HG03558 (cell line): ENCODE measurements around the gene GATD1.

Source experiments
- ATAC-seq: cut with Tn5 transposase; IDR thresholded peaks from one replicate; pipeline ENCODE4 v1.9.1; 2021; ENCODE audit warnings: moderate number of reproducible peaks; ENCODE audit not compliant: unreplicated experiment; ENCODE audit errors: extremely low read depth

The GATD1 gene

GRCh38 chr11:729492-730074, 47.7 kb downstream of the GATD1 start:
- no peak for ATAC-seq

DNA sequence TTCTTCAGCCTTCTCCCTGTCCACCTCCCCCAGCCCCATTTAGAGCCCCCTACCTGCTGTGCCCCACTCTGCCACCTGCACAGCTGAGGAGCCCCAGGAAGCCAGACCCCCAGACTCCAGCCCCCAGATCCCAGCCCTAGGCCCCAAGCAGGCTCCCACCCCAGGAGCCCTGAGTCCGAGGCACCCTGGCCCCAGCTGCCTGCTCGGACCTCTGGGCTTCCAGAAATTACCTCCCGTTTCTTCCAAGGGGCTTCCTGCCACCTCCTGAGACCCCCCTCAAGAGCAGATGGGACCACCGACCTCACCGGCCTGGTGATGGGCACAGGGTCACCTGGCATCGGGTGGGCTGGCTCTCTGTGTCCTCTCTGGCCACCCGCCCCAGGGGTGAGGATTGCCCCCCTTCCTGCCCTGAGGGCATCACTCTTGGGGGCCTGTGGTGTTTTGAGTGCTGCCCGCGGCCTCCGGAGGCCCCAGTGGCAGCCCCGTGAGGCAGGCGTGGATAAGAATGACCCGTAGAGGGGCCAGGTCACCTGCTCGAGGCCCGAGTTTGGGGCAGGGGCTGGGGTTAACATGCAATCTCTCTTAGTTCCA, 48.3 kb downstream of the GATD1 start:
- no peak for ATAC-seq

DNA sequence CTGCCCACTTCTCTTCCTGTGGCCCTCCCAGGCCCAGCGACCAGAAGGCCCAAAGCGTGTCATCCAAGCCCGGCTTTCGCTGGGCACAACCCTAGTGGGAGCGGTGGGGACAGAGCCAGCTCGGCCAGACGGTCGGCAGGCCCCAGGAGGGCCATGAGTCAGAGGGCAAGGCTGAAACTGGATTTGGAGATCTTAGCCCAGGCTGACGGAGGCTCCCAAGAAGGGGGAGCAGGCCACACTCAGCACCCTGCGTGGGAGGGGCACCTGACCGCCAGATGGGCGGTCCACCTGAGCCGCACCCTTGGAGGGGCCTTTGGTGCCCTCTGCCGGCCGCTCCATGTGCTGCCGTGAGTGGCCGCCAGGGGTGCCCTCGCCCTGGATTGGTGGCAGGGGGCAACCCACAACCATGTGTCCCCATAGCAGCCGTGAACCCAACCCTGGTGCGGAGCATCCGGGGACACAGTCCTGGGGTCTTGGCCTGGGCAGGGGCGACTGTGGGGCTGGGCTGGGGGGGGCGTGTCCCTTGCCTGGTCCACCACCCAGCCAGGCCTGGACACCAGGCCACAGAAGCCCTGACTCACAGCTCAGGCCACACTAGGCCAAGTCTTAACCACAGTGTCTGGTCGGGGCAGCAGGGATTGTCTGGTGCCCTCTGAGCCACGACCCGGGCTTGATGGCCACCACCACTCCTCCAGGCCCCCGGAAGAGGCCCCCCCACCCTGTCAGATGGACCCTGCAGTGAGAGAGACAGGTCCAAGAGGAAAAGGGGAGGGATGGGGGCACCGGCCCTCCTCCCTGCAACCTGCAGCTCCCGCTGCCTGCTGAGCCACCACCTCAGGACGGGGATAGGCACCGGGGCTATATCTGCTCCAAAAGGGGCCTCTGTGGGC, 49.2 kb downstream of the GATD1 start:
- ATAC-seq: no peak

- no peak for ATAC-seq
Measured at GRCh38 chr11:727281-727701, 50.0 kb downstream of the GATD1 start.

- no peak for ATAC-seq
Measured at GRCh38 chr11:726278-727220, 50.7 kb downstream of the GATD1 start.

GRCh38 chr11:725624-726202, 51.6 kb downstream of the GATD1 start:
- ATAC-seq: no peak

DNA sequence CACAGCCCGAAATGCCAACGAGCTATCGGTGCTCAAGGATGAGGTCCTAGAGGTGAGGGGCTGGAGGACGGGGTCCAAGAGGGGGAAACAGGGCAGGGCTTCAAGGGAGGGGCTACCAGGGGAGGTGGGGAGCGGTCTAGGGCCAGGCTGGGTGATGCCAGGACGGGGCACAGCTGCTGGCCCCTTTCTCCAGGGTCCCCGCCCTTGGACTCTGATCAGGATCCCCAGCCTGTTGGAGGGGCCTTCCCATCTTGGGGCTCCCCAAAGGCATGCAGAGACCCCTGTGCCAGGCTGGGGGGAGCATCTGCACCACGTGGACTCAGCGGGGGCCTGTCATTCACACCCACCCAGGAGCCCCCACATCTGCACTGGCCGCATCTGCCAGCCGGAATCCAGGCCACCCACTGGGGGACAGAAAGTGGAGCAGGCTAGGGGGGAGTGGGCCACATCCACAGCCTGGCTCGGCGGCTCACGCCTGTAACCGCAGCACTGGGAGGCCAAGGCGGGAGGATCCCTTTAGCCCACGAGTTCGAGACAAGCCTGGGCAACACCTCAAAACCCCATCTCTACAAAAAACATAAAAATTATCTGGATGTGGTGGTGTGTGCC, 52.4 kb downstream of the GATD1 start:
- no peak for ATAC-seq

DNA sequence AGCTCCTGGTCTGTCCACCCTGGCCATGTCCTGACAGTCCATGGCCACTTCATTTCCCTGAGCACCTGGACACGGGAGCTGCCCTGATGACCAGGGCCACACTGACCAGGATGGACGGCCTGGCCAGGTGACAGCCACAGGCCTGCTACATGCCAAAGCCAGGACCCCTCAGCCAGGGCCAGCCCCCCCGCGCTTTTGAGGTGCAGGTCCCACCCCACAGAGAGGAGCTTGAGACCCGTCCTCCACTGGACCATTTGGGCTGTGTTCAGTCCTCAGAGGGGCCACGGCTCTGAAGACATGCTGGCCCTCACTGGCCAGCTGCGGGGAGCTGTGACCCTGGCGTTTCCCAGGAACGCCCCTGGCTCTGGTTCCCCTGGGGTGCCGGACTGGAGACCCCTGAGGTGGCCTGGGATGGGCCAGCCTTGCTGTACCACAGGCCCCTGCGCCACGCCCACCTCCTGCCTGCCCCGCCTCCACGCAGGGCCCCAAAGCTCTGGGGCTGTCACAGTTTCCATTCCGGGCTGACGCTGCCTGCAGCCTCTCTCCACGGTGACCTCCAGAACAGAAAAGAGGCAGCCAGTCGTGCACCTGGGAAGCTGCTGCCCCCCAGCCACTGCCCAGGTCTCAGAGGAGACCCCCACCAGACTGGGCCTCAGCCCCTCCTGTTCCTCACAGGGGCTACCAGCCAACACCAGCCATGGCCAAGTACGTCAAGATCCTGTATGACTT, 53.1 kb downstream of the GATD1 start:
- ATAC-seq: no peak

GRCh38 chr11:723120-723883, 54.0 kb downstream of the GATD1 start:
- ATAC-seq: no peak

DNA sequence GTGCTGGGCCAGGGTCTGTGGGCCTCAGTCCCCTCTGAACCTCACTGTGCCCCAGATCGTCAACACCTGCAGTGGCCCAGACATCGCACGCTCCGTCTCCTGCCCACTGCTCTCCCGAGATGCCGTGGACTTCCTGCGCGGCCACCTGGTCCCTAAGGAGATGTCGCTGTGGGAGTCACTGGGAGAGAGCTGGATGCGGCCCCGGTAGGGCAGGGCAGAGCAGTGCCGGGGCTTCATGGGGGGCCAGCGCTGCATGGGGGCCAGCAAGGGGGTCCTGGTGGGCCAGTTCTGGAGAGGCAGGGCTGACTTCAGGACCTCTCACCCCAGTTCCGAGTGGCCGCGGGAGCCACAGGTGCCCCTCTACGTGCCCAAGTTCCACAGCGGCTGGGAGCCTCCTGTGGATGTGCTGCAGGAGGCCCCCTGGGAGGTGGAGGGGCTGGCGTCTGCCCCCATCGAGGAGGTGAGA, 54.9 kb downstream of the GATD1 start:
- ATAC-seq: no peak

DNA sequence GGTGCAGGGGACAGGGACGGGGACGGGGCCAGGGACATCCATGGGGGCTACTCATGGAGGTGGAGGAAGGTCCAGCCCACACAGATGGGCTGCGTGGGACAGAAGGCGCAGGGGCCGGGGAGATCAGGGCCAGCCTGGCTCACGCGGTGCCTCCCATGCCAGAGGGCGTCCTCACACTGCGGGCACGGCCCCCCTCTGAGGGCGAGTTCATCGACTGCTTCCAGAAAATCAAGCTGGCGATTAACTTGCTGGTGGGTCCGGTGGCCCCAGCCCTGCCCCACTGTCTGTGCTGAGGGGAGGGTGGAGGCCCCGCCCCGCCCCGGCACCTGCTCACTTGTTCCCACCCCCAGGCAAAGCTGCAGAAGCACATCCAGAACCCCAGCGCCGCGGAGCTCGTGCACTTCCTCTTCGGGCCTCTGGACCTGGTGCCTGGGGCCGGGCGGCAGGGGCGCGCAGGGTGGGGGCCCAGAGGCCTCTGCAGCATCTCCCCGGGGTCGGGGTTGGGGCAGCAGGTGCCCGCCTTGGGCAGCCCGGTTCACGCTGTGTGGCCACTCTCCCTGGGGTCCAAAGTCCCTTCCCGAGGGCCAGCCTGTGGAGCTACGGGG, 55.4 kb downstream of the GATD1 start:
- ATAC-seq: no peak

DNA sequence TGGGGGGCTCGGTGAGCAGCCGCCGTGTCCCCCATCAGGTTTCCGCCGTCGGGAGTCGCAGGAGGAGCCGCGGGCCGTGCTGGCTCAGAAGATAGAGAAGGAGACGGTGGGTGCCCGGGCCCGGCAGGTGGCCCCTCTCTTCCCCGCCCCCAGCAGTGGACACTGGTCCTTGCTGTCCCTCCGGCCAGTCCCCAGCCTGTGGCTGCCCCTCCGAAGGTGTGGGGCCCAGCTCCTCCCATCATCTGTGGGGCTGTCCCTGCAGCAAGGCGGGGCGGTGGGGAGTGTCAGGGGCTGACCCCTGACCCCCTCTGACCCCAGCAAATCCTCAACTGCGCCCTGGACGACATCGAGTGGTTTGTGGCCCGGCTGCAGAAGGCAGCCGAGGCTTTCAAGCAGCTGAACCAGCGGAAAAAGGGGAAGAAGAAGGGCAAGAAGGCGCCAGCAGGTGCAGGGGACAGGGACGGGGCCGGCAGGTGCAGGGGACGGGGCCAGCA, 56.0 kb downstream of the GATD1 start:
- ATAC-seq: no peak

GRCh38 chr11:720642-721246, 56.5 kb downstream of the GATD1 start:
- no peak for ATAC-seq

- ATAC-seq: no peak
Measured at GRCh38 chr11:720017-720641, 57.2 kb downstream of the GATD1 start.

GRCh38 chr11:719214-720016, 57.9 kb downstream of the GATD1 start:
- no peak for ATAC-seq
